Prostate gland (tissue), 2 donors: Measurements from ENCODE around the gene NCAPG. TPM values are rescaled to one million over a fixed set of nuclear protein-coding genes. Genes with fewer than 3 reads are reported as not detected.
"Not testable (repeated sequence)": the region's sequence is repeated elsewhere in the genome, so short reads cannot be mapped to it uniquely, and the experiment has no call there.

ENCODE experiments used
- DNase-seq: peaks from one replicate; pipeline ENCODE4 v3.0.0-alpha.2; 2019; ENCODE audit warnings: low spot score
- H3K27ac ChIP-seq, 2 donors: fragments of 200-600 bp; sonication (generic); 2 replicates each; pipeline ENCODE4 v1.5.1; 2017 to 2019
- H3K27me3 ChIP-seq: fragments of 200-600 bp; sonication (generic); replicated peaks from 2 replicates; pipeline ENCODE4 v1.5.1; 2019; ENCODE audit not compliant: insufficient read depth
- H3K36me3 ChIP-seq, 2 donors: fragments of 200-600 bp; sonication (generic); 1 replicate in 1 of 2; 2 replicates in 1 of 2; pipeline versions ENCODE4 v1.5.1 to v1.8.1; 2017 to 2019
- H3K4me1 ChIP-seq: fragments of 200-600 bp; sonication (generic); replicated peaks from 2 replicates; pipeline ENCODE4 v1.5.1; 2019
- H3K4me3 ChIP-seq, 2 donors: fragments of 200-600 bp; sonication (generic); 2 replicates each; pipeline ENCODE4 v1.5.1; 2017 to 2019
- H3K9me3 ChIP-seq: fragments of 200-600 bp; sonication (generic); 2 replicates; pipeline ENCODE4 v1.5.1; 2017
- POLR2A ChIP-seq: fragments of 450-650 bp; IDR thresholded peaks from one replicate; pipeline ENCODE4 v1.6.1; 2016; ENCODE audit warnings: antibody characterized with exemption, mild to moderate bottlenecking
- POLR2AphosphoS5 ChIP-seq: sonication (generic); formaldehyde crosslinking; IDR thresholded peaks from one replicate; pipeline ENCODE4 v1.6.1; 2017; ENCODE audit warnings: antibody characterized with exemption
- WGBS: methylation state at CpG from one replicate; pipeline ENCODE4 v1.1.5; 2018; 5-methylcytosine and 5-hydroxymethylcytosine counted together
- intact Hi-C: fragments of 100-400 bp; cut with DNase I; formaldehyde crosslinking; loops from one replicate; pipeline ENCODE4 v1.14.2; 2022
- total RNA-seq, 2 donors: library from RNA; depleted of rRNA; stranded (reverse); fragments of >200 nt; gene quantifications; one replicate each; pipeline ENCODE4 v1.1.0, GENCODE V29; 2016
- TF ChIP-seq, protein P1 (sequence below), 4 experiments: fragments of 200-600 bp in 2 of 4; fragments of 450-650 bp in 2 of 4; sonication (generic) in 2 of 4; IDR thresholded peaks; 1 replicate in 3 of 4; 2 replicates in 1 of 4; pipeline ENCODE4 v1.5.1; 2016 to 2019; ENCODE audit warnings: antibody characterized with exemption in 4 of 4, mild to moderate bottlenecking in 2 of 4, moderate library complexity in 2 of 4

Gene NCAPG
- total RNA-seq, 2 donors from 2014 or later = 0.96 to 4.7 TPM

GRCh38 chr4:17854036-17854435 is 43.3 kb downstream of the NCAPG start:
- Histone ChIP-seq H3K4me1 (no peaks in the 10 kb centered on the region), H3K27ac (no peak overlapping the region), H3K36me3 (no peaks in the 10 kb centered on the region), H3K27me3 (no peaks in the 10 kb centered on the region), H3K4me3 (no peak overlapping the region), H3K9me3 (no peaks in the 10 kb centered on the region)
- DNase-seq = no peak
- TF ChIP-seq POLR2AphosphoS5 (no peak), POLR2A (no peak)
- TF ChIP-seq, protein P1, sequence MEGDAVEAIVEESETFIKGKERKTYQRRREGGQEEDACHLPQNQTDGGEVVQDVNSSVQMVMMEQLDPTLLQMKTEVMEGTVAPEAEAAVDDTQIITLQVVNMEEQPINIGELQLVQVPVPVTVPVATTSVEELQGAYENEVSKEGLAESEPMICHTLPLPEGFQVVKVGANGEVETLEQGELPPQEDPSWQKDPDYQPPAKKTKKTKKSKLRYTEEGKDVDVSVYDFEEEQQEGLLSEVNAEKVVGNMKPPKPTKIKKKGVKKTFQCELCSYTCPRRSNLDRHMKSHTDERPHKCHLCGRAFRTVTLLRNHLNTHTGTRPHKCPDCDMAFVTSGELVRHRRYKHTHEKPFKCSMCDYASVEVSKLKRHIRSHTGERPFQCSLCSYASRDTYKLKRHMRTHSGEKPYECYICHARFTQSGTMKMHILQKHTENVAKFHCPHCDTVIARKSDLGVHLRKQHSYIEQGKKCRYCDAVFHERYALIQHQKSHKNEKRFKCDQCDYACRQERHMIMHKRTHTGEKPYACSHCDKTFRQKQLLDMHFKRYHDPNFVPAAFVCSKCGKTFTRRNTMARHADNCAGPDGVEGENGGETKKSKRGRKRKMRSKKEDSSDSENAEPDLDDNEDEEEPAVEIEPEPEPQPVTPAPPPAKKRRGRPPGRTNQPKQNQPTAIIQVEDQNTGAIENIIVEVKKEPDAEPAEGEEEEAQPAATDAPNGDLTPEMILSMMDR (IDR thresholded peaks at IDR 0.05) = no peak
- intact Hi-C loops = no loop called here
- WGBS = 64% methylated on average over 3 of the region's 3 CpGs

GRCh38 chr4:17859793-17860406 is 49.1 kb downstream of the NCAPG start:
- Histone ChIP-seq H3K36me3 (no peaks in the 10 kb centered on the region), H3K9me3 (no peaks in the 10 kb centered on the region), H3K27me3 (no peaks in the 10 kb centered on the region), H3K4me1 (no peaks in the 10 kb centered on the region), H3K4me3 (no peak overlapping the region), H3K27ac (no peak overlapping the region)
- TF ChIP-seq, protein P1 (IDR thresholded peaks at IDR 0.05) = no peak
- TF ChIP-seq POLR2AphosphoS5 (no peak), POLR2A (no peak)
- WGBS = 93% methylated on average over 5 of the region's 5 CpGs
- intact Hi-C loops = no loop called here
- DNase-seq = no peak

GRCh38 chr4:17861906-17862305 is 51.1 kb downstream of the NCAPG start:
- H3K4me3 ChIP-seq, DNase-seq, H3K27ac ChIP-seq, H3K27me3 ChIP-seq, H3K4me1 ChIP-seq, H3K36me3 ChIP-seq, H3K9me3 ChIP-seq, intact Hi-C loops: not testable (repeated sequence)

DNA sequence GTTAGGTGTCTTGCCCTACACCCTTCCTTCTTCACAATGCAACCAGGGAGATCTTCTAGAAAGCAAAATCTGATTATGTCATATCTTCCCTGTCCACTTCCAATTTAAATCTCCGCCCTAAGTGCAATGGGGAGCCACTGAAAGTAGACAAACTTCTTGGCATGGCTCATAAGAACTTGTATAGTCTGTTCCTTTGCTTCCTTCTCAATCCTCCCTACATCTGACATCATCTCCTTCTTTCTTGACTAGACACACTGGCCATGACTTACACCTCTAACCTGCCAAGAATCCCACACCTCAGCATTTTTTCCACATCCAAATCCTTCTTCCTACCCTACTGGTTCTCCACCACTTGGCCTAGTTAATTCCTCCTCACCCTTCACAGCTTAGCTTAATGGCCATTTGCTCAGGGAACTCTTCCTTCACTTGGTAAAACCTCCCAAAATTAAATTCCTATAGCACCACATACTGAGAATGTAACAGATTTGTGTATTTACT is 55.1 kb downstream of the NCAPG start:
- H3K36me3 ChIP-seq = no peaks in the 10 kb centered on the region
- DNase-seq = no peak
- no peaks in the 10 kb centered on the region for H3K9me3 ChIP-seq
- TF ChIP-seq POLR2AphosphoS5 = no peak
- TF ChIP-seq, protein P1 (IDR thresholded peaks at IDR 0.05) = no peak
- no peak for TF ChIP-seq POLR2A
- no peak overlapping the region for H3K4me3 ChIP-seq
- no peaks in the 10 kb centered on the region for H3K27me3 ChIP-seq
- intact Hi-C loops = no loop called here
- WGBS = 92% methylated on average over 1 of the region's 1 CpG
- no peak overlapping the region for H3K27ac ChIP-seq
- no peaks in the 10 kb centered on the region for H3K4me1 ChIP-seq

- intact Hi-C loops = no loop called here
- TF ChIP-seq POLR2A = no peak
- TF ChIP-seq, protein P1 (IDR thresholded peaks at IDR 0.05) = no peak
- no peak for TF ChIP-seq POLR2AphosphoS5
- Histone ChIP-seq H3K9me3 (no peaks in the 10 kb centered on the region), H3K4me3 (no peak overlapping the region), H3K4me1 (no peaks in the 10 kb centered on the region), H3K27ac (no peak overlapping the region), H3K36me3 (no peaks in the 10 kb centered on the region), H3K27me3 (no peaks in the 10 kb centered on the region)
- 65% methylated on average over 2 of the region's 2 CpGs for WGBS
- no peak for DNase-seq
These were observed 56.0 kb downstream of the NCAPG start for GRCh38 chr4:17866810-17867209.
